Trophoblast cell (in vitro differentiated cells and primary cell): Measurements from ENCODE around the gene SLC5A5.
"Not testable (repeated sequence)": the region's sequence is repeated elsewhere in the genome, so short reads cannot be mapped to it uniquely, and the experiment has no call there.

ENCODE experiments used
- DNase-seq, 2 donors: peaks; one replicate each; pipeline ENCODE4 v3.0.0-alpha.2; 2016
- H2AFZ ChIP-seq: 2 replicates; pipeline ENCODE4 v1.6.1; 2013; ENCODE audit warnings: low read length, moderate library complexity, mild to moderate bottlenecking; ENCODE audit not compliant: insufficient read depth, poor library complexity
- H2AK5ac ChIP-seq: 2 replicates; pipeline ENCODE4 v1.6.1; 2013; ENCODE audit warnings: mild to moderate bottlenecking, low read length
- H2BK120ac ChIP-seq: 2 replicates; pipeline ENCODE4 v1.6.1; 2013; ENCODE audit warnings: low read length, mild to moderate bottlenecking, moderate library complexity; ENCODE audit not compliant: insufficient read depth, poor library complexity
- H2BK12ac ChIP-seq: 2 replicates; pipeline ENCODE4 v1.6.1; 2013; ENCODE audit warnings: mild to moderate bottlenecking, low read length, moderate library complexity
- H2BK5ac ChIP-seq: 2 replicates; pipeline ENCODE4 v1.6.1; 2013; ENCODE audit warnings: low read length, low read depth, moderate library complexity, mild to moderate bottlenecking; ENCODE audit not compliant: poor library complexity
- H3K14ac ChIP-seq: 2 replicates; pipeline ENCODE4 v1.6.1; 2013; ENCODE audit warnings: mild to moderate bottlenecking, low read length
- H3K18ac ChIP-seq: 2 replicates; pipeline ENCODE4 v1.6.1; 2013; ENCODE audit warnings: mild to moderate bottlenecking, low read length
- H3K23ac ChIP-seq: 2 replicates; pipeline ENCODE4 v1.6.1; 2013; ENCODE audit warnings: low read length
- H3K27ac ChIP-seq: 2 replicates; pipeline ENCODE4 v1.5.1; 2013; ENCODE audit warnings: low read depth, mild to moderate bottlenecking, inconsistent platforms, low read length, moderate library complexity
- H3K27me3 ChIP-seq: 2 replicates; pipeline ENCODE4 v1.6.1; 2013; ENCODE audit warnings: inconsistent platforms, mild to moderate bottlenecking, low read length, moderate library complexity; ENCODE audit not compliant: insufficient read depth
- H3K36me3 ChIP-seq, 2 experiments: 1 replicate in 1 of 2; 2 replicates in 1 of 2; pipeline ENCODE4 v1.6.1; 2013; ENCODE audit warnings: low read length in 2 of 2, mild to moderate bottlenecking in 2 of 2, moderate library complexity in 1 of 2; ENCODE audit not compliant: insufficient read depth in 2 of 2, control insufficient read depth in 1 of 2
- H3K4ac ChIP-seq: 2 replicates; pipeline ENCODE4 v1.6.1; 2013; ENCODE audit warnings: low read depth, mild to moderate bottlenecking, low read length, moderate library complexity
- H3K4me1 ChIP-seq, 2 experiments: 1 replicate in 1 of 2; 2 replicates in 1 of 2; pipeline ENCODE4 v1.6.1; 2013; ENCODE audit warnings: low read length in 2 of 2, mild to moderate bottlenecking in 2 of 2, moderate library complexity in 1 of 2; ENCODE audit not compliant: insufficient read depth in 2 of 2, control insufficient read depth in 1 of 2
- H3K4me2 ChIP-seq: 2 replicates; pipeline ENCODE4 v1.6.1; 2013; ENCODE audit warnings: inconsistent platforms, mild to moderate bottlenecking, low read length, moderate library complexity
- H3K4me3 ChIP-seq: 2 replicates; pipeline ENCODE4 v1.5.1; 2013; ENCODE audit warnings: mild to moderate bottlenecking, low read depth, low read length, inconsistent platforms
- H3K79me1 ChIP-seq: one replicate; pipeline ENCODE4 v1.6.1; 2013; ENCODE audit warnings: low read length
- H3K79me2 ChIP-seq: 2 replicates; pipeline ENCODE4 v1.6.1; 2013; ENCODE audit warnings: low read length, mild to moderate bottlenecking; ENCODE audit not compliant: control insufficient read depth, insufficient read depth, poor library complexity
- H3K9ac ChIP-seq: 2 replicates; pipeline ENCODE4 v1.6.1; 2013; ENCODE audit warnings: mild to moderate bottlenecking, low read length
- H3K9me3 ChIP-seq: 2 replicates; pipeline ENCODE4 v1.6.1; 2013; ENCODE audit warnings: low read depth, mild to moderate bottlenecking, control low read depth, inconsistent platforms, low read length; ENCODE audit not compliant: insufficient read depth
- H4K12ac ChIP-seq: 2 replicates; pipeline ENCODE4 v1.6.1; 2013; ENCODE audit warnings: low read depth, mild to moderate bottlenecking, low read length, moderate library complexity
- H4K8ac ChIP-seq: 2 replicates; pipeline ENCODE4 v1.6.1; 2013; ENCODE audit warnings: low read depth, mild to moderate bottlenecking, low read length, moderate library complexity
- H4K91ac ChIP-seq: one replicate; pipeline ENCODE4 v1.6.1; 2013; ENCODE audit warnings: low read depth, mild to moderate bottlenecking, low read length, moderate library complexity
- WGBS: extraction: QIAGEN DNeasy Blood & Tissue Kit; methylation state at CpG from one replicate; pipeline ENCODE4 v1.1.7; 2013; ENCODE audit warnings: missing lambda C conversion rate; ENCODE audit not compliant: insufficient read length, insufficient coverage; ENCODE audit errors: extremely low coverage; 5-methylcytosine and 5-hydroxymethylcytosine counted together

SLC5A5 gene

GRCh38 chr19:17883627-17884410, 12.1 kb downstream of the SLC5A5 start:
- Histone ChIP-seq H3K27me3 (no peaks in the 10 kb centered on the region), H2AFZ (no peak overlapping the region), H2BK12ac (no peak overlapping the region), H3K4me2 (no peak overlapping the region), H3K36me3 (no peaks in the 10 kb centered on the region), H3K14ac (no peak overlapping the region), H4K91ac (no peak overlapping the region), H2AK5ac (no peak overlapping the region), H3K4me1 (no peaks in the 10 kb centered on the region), H3K27ac (no peak overlapping the region), H3K23ac (no peak overlapping the region), H4K8ac (no peak overlapping the region), H3K79me1 (no peaks in the 10 kb centered on the region), H3K4me3 (no peak overlapping the region), H2BK120ac (no peak overlapping the region), H3K4ac (no peak overlapping the region), H3K18ac (no peak overlapping the region), H3K9me3 (peaks cover 4% of the 10 kb centered on the region), H3K79me2 (no peaks in the 10 kb centered on the region), H4K12ac (no peak overlapping the region), H2BK5ac (no peak overlapping the region), H3K9ac (no peak overlapping the region)
- no CpG with 5 or more reads among the region's 33 CpGs for WGBS
- peak; percentile 18 to 49 for DNase-seq

- H3K9ac ChIP-seq, result no peak overlapping the region
- no peak overlapping the region for H3K23ac ChIP-seq
- no peak overlapping the region for H4K12ac ChIP-seq
- no peak overlapping the region for H3K4me2 ChIP-seq
- no peaks in the 10 kb centered on the region for H3K36me3 ChIP-seq
- no peaks in the 10 kb centered on the region for H3K4me1 ChIP-seq
- H4K8ac ChIP-seq, result no peak overlapping the region
- no peak overlapping the region for H2BK120ac ChIP-seq
- H2AFZ ChIP-seq, result no peak overlapping the region
- no peak overlapping the region for H3K4me3 ChIP-seq
- no peak overlapping the region for H2BK12ac ChIP-seq
- peaks cover 3% of the 10 kb centered on the region for H3K9me3 ChIP-seq
- no peaks in the 10 kb centered on the region for H3K79me1 ChIP-seq
- no peak overlapping the region for H3K14ac ChIP-seq
- H3K79me2 ChIP-seq, result no peaks in the 10 kb centered on the region
- WGBS, result no CpG with 5 or more reads among the region's 7 CpGs
- no peak for DNase-seq
- no peak overlapping the region for H2BK5ac ChIP-seq
- no peaks in the 10 kb centered on the region for H3K27me3 ChIP-seq
- no peak overlapping the region for H3K4ac ChIP-seq
- H2AK5ac ChIP-seq, result no peak overlapping the region
- no peak overlapping the region for H3K18ac ChIP-seq
- H4K91ac ChIP-seq, result no peak overlapping the region
- H3K27ac ChIP-seq, result no peak overlapping the region
Observed at GRCh38 chr19:17886515-17886914, 14.8 kb downstream of the SLC5A5 start.

- not testable (repeated sequence) for H3K4me1 ChIP-seq, H2AK5ac ChIP-seq, H3K4me2 ChIP-seq, H4K12ac ChIP-seq, H2BK120ac ChIP-seq, H2BK5ac ChIP-seq, H3K79me1 ChIP-seq, H3K4ac ChIP-seq, H3K18ac ChIP-seq, DNase-seq, H4K8ac ChIP-seq, H3K4me3 ChIP-seq, H3K23ac ChIP-seq, H2AFZ ChIP-seq, H2BK12ac ChIP-seq, H3K79me2 ChIP-seq, H3K14ac ChIP-seq, H3K27me3 ChIP-seq, H3K27ac ChIP-seq, H4K91ac ChIP-seq, H3K36me3 ChIP-seq, H3K9me3 ChIP-seq, H3K9ac ChIP-seq
- WGBS, result no CpG with 5 or more reads among the region's 4 CpGs
Observed at GRCh38 chr19:17887221-17887620, 15.5 kb downstream of the SLC5A5 start.

GRCh38 chr19:17888260-17888659, 16.5 kb downstream of the SLC5A5 start:
- H3K27ac ChIP-seq, result no peak overlapping the region
- no peaks in the 10 kb centered on the region for H3K27me3 ChIP-seq
- H2AK5ac ChIP-seq, result no peak overlapping the region
- no CpG with 5 or more reads among the region's 7 CpGs for WGBS
- H2AFZ ChIP-seq, result no peak overlapping the region
- H4K12ac ChIP-seq, result no peak overlapping the region
- no peak for DNase-seq
- H3K36me3 ChIP-seq, result no peaks in the 10 kb centered on the region
- no peaks in the 10 kb centered on the region for H3K79me2 ChIP-seq
- H3K4me1 ChIP-seq, result no peaks in the 10 kb centered on the region
- H4K91ac ChIP-seq, result no peak overlapping the region
- no peak overlapping the region for H3K4me2 ChIP-seq
- H3K79me1 ChIP-seq, result no peaks in the 10 kb centered on the region
- H2BK12ac ChIP-seq, result no peak overlapping the region
- no peak overlapping the region for H3K18ac ChIP-seq
- H2BK5ac ChIP-seq, result no peak overlapping the region
- no peak overlapping the region for H2BK120ac ChIP-seq
- no peak overlapping the region for H3K23ac ChIP-seq
- no peak overlapping the region for H3K9ac ChIP-seq
- peaks cover 2% of the 10 kb centered on the region for H3K9me3 ChIP-seq
- no peak overlapping the region for H4K8ac ChIP-seq
- no peak overlapping the region for H3K14ac ChIP-seq
- no peak overlapping the region for H3K4ac ChIP-seq
- H3K4me3 ChIP-seq, result no peak overlapping the region
